Stimulated activated CD8-positive, alpha-beta memory T cell treated with anti-CD3 and anti-CD28 coated beads, Interleukin-2, amount 100 ng/mL, for 48 hours (primary cell): ENCODE results near the gene GPX4.
A peak's percentile ranks its signal among the peaks of the same experiment; 100 is the strongest.
"Not testable (repeated sequence)": the region's sequence is repeated elsewhere in the genome, so short reads cannot be mapped to it uniquely, and the experiment has no call there.

Source experiments
- DNase-seq, 2 donors: peaks; one replicate each; pipeline ENCODE4 v3.0.0-alpha.2; 2020; ENCODE audit warnings: low read depth in 2 of 2

Gene GPX4

DNA sequence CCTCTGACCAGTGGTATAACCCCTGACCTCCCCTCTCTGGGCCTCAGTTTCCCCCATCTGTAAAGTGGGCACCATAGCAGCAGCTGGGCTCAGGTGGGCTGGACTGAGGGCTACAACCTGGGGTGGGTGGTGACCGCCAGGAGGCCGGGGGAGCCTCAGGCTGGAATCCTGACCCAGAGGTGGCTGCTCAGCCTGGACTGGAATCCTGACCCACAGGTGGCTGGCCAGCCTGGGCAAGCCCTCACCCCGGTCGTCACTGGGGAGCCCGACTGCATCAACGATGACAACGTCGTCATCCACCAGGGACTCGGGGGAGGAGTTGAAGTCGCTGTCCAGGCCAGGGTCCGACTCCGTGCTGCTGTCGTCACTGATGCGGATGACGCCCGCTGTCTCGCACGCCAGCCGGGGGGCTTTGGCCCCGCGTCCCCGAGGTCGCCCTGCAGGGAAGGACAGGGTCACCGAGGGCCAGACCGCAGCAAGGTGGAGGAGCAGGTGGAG is 10.2 kb downstream of the GPX4 start:
- DNase-seq, result no peak

DNA sequence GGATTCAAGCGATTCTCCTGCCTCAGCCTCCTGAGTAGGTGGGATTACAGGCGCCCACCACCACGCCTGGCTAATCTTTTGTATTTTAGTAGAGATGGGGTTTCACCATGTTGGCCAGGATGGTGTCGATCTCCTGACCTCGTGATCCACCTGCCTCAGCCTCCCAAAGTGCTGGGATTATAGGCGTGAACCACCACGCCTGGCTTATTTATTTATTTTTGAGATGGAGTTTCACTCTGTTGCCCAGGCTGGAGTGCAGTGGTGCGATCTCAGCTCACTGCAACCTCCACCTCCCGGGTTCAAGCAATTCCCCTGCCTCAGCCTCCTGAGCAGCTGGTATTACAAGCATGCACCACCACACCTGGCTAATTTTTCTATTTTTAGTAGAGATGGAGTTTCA is 10.9 kb downstream of the GPX4 start:
- DNase-seq, result not testable (repeated sequence)

GRCh38 chr19:1115646-1116420 is 12.0 kb downstream of the GPX4 start:
- no peak for DNase-seq

- DNase-seq, result no peak
These were observed 13.2 kb downstream of the GPX4 start for GRCh38 chr19:1116726-1117581.

DNA sequence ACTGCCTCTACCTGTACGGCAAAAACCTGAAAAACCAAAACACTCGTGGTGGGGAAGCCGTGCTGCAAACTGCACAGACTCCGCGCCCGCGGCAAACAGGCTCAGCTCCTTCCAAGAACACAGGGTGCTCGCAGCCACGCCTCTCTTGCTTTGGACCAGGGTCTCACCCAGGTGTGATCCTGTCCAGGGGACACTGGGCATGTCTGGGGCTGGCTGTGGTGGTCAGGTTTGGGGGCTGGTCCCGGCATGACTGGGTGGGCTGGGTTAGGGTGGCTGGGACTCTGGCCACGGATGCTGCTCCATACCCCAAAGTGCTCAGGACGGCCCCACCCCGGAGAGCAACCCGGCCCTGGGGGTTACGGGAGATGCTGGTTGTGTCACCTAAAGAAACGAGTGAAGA is 13.9 kb downstream of the GPX4 start:
- DNase-seq, result no peak

GRCh38 chr19:1118999-1119398 is 15.2 kb downstream of the GPX4 start:
- no peak for DNase-seq

- no peak for DNase-seq
These were observed 15.9 kb downstream of the GPX4 start for GRCh38 chr19:1119475-1120217.

GRCh38 chr19:1121395-1121794 is 17.6 kb downstream of the GPX4 start:
- no peak for DNase-seq

GRCh38 chr19:1122021-1122971 is 18.5 kb downstream of the GPX4 start:
- no peak for DNase-seq

- DNase-seq, result peak; percentile 62 to 77
These were observed 19.2 kb downstream of the GPX4 start for GRCh38 chr19:1122972-1123363.

- DNase-seq, result no peak
These were observed 19.6 kb downstream of the GPX4 start for GRCh38 chr19:1123381-1123780.

- DNase-seq, result no peak
These were observed 20.3 kb downstream of the GPX4 start for GRCh38 chr19:1123885-1124677.

DNA sequence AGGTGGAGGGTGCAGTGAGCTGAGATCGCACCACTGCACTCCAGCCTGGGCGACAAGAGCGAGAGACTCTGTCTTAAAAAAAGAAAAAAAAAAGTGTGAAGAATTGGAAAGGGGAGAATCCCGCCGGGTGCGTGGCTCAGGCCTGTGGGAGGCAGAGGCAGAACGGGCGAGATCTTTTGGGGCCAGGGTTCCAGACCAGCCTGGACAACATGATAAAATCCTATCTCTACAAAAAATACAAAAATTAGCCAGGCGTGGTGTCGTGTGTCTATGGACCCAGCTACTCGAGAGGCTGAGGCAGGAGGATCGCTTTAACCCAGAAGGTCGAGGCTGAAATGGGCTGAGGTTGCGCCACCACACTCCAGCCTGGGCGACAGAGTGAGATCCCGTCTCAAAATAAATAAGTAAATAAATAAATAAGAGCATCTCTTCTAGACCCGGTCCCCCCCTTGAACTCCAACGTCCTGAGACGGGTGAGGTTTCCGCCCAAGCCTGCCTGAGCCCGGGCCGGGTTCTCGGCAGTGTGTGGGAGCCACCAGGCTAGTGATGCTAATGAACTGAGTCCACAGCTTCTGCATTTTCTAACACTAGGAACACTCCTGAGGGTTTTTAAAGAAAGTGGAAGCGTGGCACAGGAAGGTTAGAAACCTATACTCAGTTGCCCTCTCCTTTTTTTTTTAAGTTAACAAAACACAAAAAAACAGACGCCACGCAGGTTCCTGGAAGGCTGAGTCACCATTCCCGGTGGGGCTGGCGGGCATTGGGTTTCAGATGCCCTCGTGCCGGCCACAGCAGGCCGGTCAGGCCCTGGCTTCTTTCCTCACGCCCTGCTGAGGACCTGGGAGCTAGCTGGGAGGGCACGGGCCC is 22.0 kb downstream of the GPX4 start:
- no peak for DNase-seq

- DNase-seq, result no peak
These were observed 23.4 kb downstream of the GPX4 start for GRCh38 chr19:1126984-1127760.

DNA sequence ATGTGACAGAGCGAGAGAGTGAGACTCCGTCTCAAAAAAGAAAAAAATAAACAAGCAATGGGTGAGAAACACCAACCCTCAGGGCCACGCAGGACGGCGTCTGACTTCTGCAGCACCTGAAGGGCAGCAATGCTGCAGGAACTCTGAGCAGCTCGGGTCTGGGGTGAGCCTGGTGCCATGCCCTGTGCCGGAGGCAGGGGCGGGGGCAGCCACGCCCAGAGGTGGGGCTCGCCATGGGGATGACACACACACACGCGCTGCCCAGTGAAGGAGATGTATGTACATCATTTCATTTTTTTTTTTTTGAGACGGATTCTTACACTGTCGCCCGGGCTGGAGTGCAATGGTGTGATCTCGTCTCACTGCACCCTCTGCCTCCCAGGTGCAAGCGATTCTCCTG is 24.3 kb downstream of the GPX4 start:
- no peak for DNase-seq

DNA sequence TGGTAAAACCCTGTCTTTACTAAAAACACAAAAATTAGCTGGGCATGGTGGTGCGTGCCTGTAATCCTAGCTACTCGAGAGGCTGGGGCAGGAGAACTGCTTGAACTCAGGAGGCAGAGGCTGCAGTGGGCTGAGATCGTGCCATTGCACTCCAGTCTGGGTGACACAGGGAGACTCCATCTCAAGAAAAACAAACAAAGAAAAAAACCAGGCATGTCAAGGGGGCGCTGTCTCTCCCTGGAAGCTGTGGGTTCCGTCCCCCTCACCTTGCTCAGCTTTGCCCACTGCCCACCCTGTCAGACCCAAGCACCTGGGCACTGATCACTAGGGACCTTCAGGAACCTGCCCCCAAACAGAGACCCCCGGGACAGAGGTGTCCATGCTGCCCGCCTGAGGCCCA is 25.3 kb downstream of the GPX4 start:
- not testable (repeated sequence) for DNase-seq

- no peak for DNase-seq
These were observed 25.7 kb downstream of the GPX4 start for GRCh38 chr19:1129535-1129934.
